Measurements from ENCODE around the gene TRIM33. TPM values are rescaled to one million over a fixed set of nuclear protein-coding genes. Genes with fewer than 3 reads are reported as not detected.

Gene TRIM33
- total and polyA plus RNA-seq, 2 donors (not counting 1 experiment from before 2014, with no cell fraction given), result 13.7 to 61.0 TPM

DNA sequence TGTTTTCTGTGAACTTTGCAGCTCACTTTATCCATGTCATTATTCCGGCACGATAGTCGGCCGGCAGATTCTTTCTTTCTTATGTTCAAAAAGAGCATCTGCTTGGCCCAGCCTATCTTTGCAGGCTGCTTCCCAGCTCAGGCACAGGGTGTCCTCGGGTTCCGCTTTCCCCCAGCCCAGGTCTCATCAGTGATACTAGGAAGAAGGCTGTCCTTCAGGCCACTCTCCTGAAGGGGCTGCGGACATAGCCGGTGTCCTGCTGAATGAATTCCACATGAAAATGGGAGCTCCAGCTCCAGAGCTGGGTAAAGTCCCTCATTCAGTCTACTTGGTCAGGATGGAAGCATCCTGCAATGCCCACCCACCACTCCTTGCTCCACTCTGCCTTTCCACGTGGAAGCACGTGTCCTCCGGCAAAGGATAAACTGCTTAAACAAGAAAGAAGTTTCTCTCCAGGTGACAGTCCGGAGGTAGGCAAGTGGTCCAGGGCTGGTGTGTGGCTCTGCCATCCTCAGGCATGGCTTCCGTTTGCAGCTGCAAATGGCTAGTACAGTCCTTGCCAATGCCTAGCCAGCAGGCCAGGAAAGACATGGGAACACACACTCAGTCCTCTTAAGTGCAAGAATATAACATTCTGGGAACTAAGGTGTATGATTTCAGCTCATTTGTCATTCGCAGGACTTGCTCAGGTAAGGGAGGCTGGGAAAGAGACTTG lies 161.0 kb downstream of the TRIM33 start:
- DNase-seq (no peak), ATAC-seq (ENCODE audit: low read depth) (no peak)
- Histone ChIP-seq H3K9ac (ENCODE audit: low read length) (no peak overlapping the region), H3K36me3 (replicated peaks in 1 of 2; ENCODE audit: control extremely low read depth in 1 of 2, control insufficient read depth in 1 of 2, extremely low read depth in 1 of 2, insufficient read depth in 2 of 2, low read length in 1 of 2) (no peaks in the 10 kb centered on the region), H4K20me1 (ENCODE audit: control insufficient read depth, insufficient read depth, low read length, poor library complexity, severe bottlenecking) (no peaks in the 10 kb centered on the region), H3K4me3 (ENCODE audit: control extremely low read depth in 1 of 5, extremely low read depth in 1 of 5, insufficient read depth in 1 of 5, low read depth in 2 of 5, low read length in 4 of 5) (no peak overlapping the region), H2AFZ (ENCODE audit: insufficient read depth, low read depth, low read length, poor library complexity, severe bottlenecking) (no peak overlapping the region), H3K9me3 (ENCODE audit: control extremely low read depth in 1 of 3, control insufficient read depth in 2 of 3, insufficient read depth in 1 of 3, low read length in 2 of 3) (no peaks in the 10 kb centered on the region), H3K27me3 (replicated peaks in 1 of 4; ENCODE audit: control extremely low read depth in 1 of 4, control insufficient read depth in 3 of 4, insufficient read depth in 4 of 4, low read length in 3 of 4) (peaks cover 0 to 3% (median 0%) of the 10 kb centered on the region in 4 experiments), H3K4me2 (replicated peaks; ENCODE audit: low read depth, low read length, poor library complexity, severe bottlenecking) (no peak overlapping the region), H3K79me2 (ENCODE audit: control insufficient read depth, insufficient read depth, low read length) (no peaks in the 10 kb centered on the region), H3K27ac (ENCODE audit: low read length in 2 of 2) (no peak overlapping the region), H3K4me1 (ENCODE audit: control insufficient read depth in 2 of 2, insufficient read depth in 2 of 2, low read length in 2 of 2) (peaks cover 0 to 13% of the 10 kb centered on the region in 2 donors)
- Mint-ChIP-seq H3K9me3 (ENCODE audit: insufficient read depth) (no peaks in the 10 kb centered on the region), H3K4me3 (no peak overlapping the region), H3K27ac (no peak overlapping the region), H3K4me1 (peaks cover 15% of the 10 kb centered on the region), H3K27me3 (peaks cover 10% of the 10 kb centered on the region)
- no peak for TF ChIP-seq EZH2 (IDR thresholded peaks at IDR 0.05; ENCODE audit: borderline replicate concordance, insufficient read depth, low read depth, low read length, poor library complexity, severe bottlenecking)
- TF ChIP-seq, protein P1, sequence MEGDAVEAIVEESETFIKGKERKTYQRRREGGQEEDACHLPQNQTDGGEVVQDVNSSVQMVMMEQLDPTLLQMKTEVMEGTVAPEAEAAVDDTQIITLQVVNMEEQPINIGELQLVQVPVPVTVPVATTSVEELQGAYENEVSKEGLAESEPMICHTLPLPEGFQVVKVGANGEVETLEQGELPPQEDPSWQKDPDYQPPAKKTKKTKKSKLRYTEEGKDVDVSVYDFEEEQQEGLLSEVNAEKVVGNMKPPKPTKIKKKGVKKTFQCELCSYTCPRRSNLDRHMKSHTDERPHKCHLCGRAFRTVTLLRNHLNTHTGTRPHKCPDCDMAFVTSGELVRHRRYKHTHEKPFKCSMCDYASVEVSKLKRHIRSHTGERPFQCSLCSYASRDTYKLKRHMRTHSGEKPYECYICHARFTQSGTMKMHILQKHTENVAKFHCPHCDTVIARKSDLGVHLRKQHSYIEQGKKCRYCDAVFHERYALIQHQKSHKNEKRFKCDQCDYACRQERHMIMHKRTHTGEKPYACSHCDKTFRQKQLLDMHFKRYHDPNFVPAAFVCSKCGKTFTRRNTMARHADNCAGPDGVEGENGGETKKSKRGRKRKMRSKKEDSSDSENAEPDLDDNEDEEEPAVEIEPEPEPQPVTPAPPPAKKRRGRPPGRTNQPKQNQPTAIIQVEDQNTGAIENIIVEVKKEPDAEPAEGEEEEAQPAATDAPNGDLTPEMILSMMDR (IDR thresholded peaks at IDR 0.05), result no peak
- intact Hi-C loops (cut with micrococcal nuclease), result loop anchor here (5.0 to 10.0 kb wide), 2 partner anchors 538 to 1635 kb away; partner anchors contain the start of genes PPM1J and RSBN1
- WGBS (ENCODE audit: insufficient coverage), result 90% methylated on average over 13 of the region's 14 CpGs
- CTCF ChIA-PET, result interaction anchor here (1.1 kb wide), 1 partner anchor 8 kb away, joined by 3 read pairs; no protein-coding TSS in a partner anchor
- POLR2A ChIA-PET, result no interaction called here

All from B cell (primary cell).